HepG2 (cell line): ENCODE measurements around the gene FURIN. TPM values are rescaled to one million over a fixed set of nuclear protein-coding genes. Genes with fewer than 3 reads are reported as not detected.
A peak's percentile ranks its signal among the peaks of the same experiment; 100 is the strongest.

Experiments
- CCAR2 ChIP-seq: fragments of 200-400 bp; formaldehyde crosslinking; optimal IDR thresholded peaks from 2 replicates; pipeline ENCODE3; 2018; ENCODE audit warnings: low read depth, mild to moderate bottlenecking, low read length, moderate library complexity
- CEBPG ChIP-seq: IDR thresholded peaks from 2 replicates; pipeline ENCODE4 v1.6.1; 2016
- GLI4 ChIP-seq: sonication (generic); formaldehyde crosslinking; IDR thresholded peaks from 2 replicates; pipeline ENCODE4 v1.5.1; 2020; ENCODE audit warnings: missing genetic modification reagents, mild to moderate bottlenecking, moderate library complexity, borderline replicate concordance
- GTF2F1 ChIP-seq: fragments of 150-350 bp; IDR thresholded peaks from 2 replicates; pipeline ENCODE4 v1.6.1; 2014; ENCODE audit warnings: low read length
- MAZ ChIP-seq, 2 experiments: sonication (generic) in 1 of 2; formaldehyde crosslinking in 1 of 2; IDR thresholded peaks; 2 replicates each; pipeline versions ENCODE4 v1.5.0 to v1.6.1; 2012 to 2020; ENCODE audit warnings: low read depth in 2 of 2, mild to moderate bottlenecking in 2 of 2, borderline replicate concordance in 1 of 2, improper control_type of control experiment in 1 of 2, low read length in 1 of 2, missing genetic modification reagents in 1 of 2, moderate library complexity in 1 of 2
- MYNN ChIP-seq: sonication (generic); formaldehyde crosslinking; IDR thresholded peaks from 2 replicates; pipeline ENCODE4 v1.4.0; 2020; ENCODE audit warnings: mild to moderate bottlenecking, low read depth, missing genetic modification reagents
- NFE2 ChIP-seq: sonication (generic); formaldehyde crosslinking; IDR thresholded peaks from 2 replicates; pipeline ENCODE4 v1.4.0; 2020; ENCODE audit warnings: missing genetic modification reagents
- NR2C2 ChIP-seq: sonication (generic); formaldehyde crosslinking; IDR thresholded peaks from 2 replicates; pipeline ENCODE4 v1.4.0; 2020; ENCODE audit warnings: missing genetic modification reagents, mild to moderate bottlenecking, moderate library complexity, borderline replicate concordance
- TAF15 ChIP-seq: fragments of 200-400 bp; formaldehyde crosslinking; IDR thresholded peaks from one replicate; pipeline ENCODE4 v1.6.1; 2018; ENCODE audit warnings: mild to moderate bottlenecking, low read depth, low read length; ENCODE audit not compliant: poor library complexity, severe bottlenecking
- TEAD2 ChIP-seq: sonication (generic); formaldehyde crosslinking; IDR thresholded peaks from 2 replicates; pipeline ENCODE4 v1.9.0; 2021; ENCODE audit warnings: missing genetic modification reagents
- ZFP36 ChIP-seq: fragments of 150-350 bp; IDR thresholded peaks from 2 replicates; pipeline ENCODE4 v1.6.1; 2018; ENCODE audit warnings: borderline replicate concordance, low read length, low read depth; ENCODE audit not compliant: partially characterized antibody
- ZNF326 ChIP-seq: sonication (generic); formaldehyde crosslinking; IDR thresholded peaks from 2 replicates; pipeline ENCODE4 v1.4.0; 2020; ENCODE audit warnings: missing genetic modification reagents, borderline replicate concordance
- ZNF556 ChIP-seq: sonication (generic); formaldehyde crosslinking; IDR thresholded peaks from 2 replicates; pipeline ENCODE4 v1.4.0; 2020; ENCODE audit warnings: mild to moderate bottlenecking, missing genetic modification reagents, borderline replicate concordance
- ZNF614 ChIP-seq: IDR thresholded peaks from 2 replicates; pipeline ENCODE4 v1.6.1; 2018; ENCODE audit warnings: missing biosample characterization, missing genetic modification reagents, inconsistent platforms, borderline replicate concordance
- ZSCAN29 ChIP-seq: sonication (generic); formaldehyde crosslinking; conservative IDR thresholded peaks from 2 replicates; pipeline ENCODE4 v1.4.0; 2020; ENCODE audit warnings: mild to moderate bottlenecking, missing genetic modification reagents
- polyA plus RNA-seq, 8 experiments: library from polyadenylated mRNA; depleted of rRNA in 3 of 8; stranded (reverse) in 7 of 8; unstranded in 1 of 8; fragments of >200 nt; fragmentation: Illumina TruSeq in 4 of 8; extraction: Trizol in 4 of 8; gene quantifications; 2 replicates each; pipeline versions ENCODE4 v1.2.1 to v1.2.3, GENCODE V29; 2011 to 2016; ENCODE audit warnings: low read depth in 4 of 8, missing spikeins in 1 of 8, mixed read lengths in 1 of 8; ENCODE audit not compliant: insufficient read depth in 1 of 8
- total RNA-seq, 5 experiments: library from RNA; depleted of rRNA; stranded (reverse); fragments of >200 nt; fragmentation: Illumina TruSeq; extraction: Trizol; gene quantifications; 2 replicates each; pipeline ENCODE4 v1.2.3, GENCODE V29; 2016; ENCODE audit warnings: low read depth in 1 of 5
- TF ChIP-seq, protein P1 (sequence below): IDR thresholded peaks from 2 replicates; pipeline ENCODE4 v1.6.1; 2016; ENCODE audit warnings: control low read depth
- TF ChIP-seq, protein P2 (sequence below): sonication (generic); formaldehyde crosslinking; IDR thresholded peaks from 2 replicates; pipeline ENCODE4 v1.4.0; 2020; ENCODE audit warnings: low read depth, missing genetic modification reagents
- TF ChIP-seq, protein P3 (sequence below): sonication (generic); IDR thresholded peaks from 2 replicates; pipeline ENCODE4 v1.6.1; 2016; ENCODE audit warnings: low read depth, borderline replicate concordance
- TF ChIP-seq, protein P4 (sequence below): sonication (generic); formaldehyde crosslinking; IDR thresholded peaks from 2 replicates; pipeline ENCODE4 v1.4.0; 2020; ENCODE audit warnings: missing genetic modification reagents

The FURIN gene
- total and polyA plus RNA-seq, 2 of the 13 experiments (the other 11 are each of a cell fraction or from before 2014, with no cell fraction given) = 15.2 to 17.4 TPM

DNA sequence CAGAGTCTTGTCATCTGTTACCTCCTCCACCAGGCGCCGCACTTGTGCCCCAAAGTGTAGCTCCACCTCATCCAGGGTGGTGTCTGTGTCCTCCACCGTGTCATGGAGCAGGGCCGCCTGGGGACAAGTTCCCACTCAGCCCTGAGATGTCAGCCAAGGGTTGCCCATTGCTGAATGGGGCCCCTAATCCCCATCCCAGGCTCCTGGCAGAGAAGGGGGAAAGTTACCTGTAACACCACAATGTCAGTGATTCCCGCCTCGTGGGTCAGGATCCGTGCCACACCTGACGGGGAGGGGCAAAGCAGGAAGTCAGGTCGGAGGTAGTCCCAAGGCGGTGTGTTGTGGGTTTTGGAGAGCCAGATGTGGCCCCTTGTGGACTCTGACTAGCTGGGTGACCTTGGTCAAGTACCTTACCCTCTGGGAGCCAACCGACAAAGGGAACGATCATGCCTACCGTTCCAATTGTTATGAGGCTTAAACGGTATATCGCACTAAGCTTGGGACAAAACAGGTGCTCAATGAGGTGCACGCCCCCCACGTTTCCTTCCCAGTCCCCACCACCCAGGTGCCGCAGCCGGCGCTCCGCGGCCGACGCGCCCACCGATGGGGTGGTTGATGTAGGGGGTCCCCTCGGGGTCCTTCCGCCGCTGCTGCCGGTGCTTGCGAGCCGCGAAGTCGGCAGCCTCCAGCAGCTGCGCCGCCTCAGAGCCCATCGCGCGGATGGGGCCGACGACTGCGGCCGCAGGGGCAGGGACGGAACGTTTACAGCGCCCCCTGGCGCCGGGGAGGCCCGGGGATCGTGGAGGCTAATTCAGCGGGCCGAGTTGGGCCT is 63.7 kb downstream of the FURIN start, which contains the start of gene HDDC3 (continued):
- TF ChIP-seq, protein P1, sequence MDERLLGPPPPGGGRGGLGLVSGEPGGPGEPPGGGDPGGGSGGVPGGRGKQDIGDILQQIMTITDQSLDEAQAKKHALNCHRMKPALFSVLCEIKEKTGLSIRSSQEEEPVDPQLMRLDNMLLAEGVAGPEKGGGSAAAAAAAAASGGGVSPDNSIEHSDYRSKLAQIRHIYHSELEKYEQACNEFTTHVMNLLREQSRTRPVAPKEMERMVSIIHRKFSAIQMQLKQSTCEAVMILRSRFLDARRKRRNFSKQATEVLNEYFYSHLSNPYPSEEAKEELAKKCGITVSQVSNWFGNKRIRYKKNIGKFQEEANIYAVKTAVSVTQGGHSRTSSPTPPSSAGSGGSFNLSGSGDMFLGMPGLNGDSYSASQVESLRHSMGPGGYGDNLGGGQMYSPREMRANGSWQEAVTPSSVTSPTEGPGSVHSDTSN (CRISPR knock-in tag) = no peak
- TF ChIP-seq CCAR2 (no peak), MYNN (CRISPR knock-in tag) (no peak), ZNF556 (CRISPR knock-in tag) (peak; percentile 40), NR2C2 (CRISPR knock-in tag) (peak; percentile 45; the same call in 1 of the 2 replicates), NFE2 (CRISPR knock-in tag) (no peak), CEBPG (CRISPR knock-in tag) (0 out of 2 replicates have a peak, but pooled peaks have one; percentile 4), ZSCAN29 (no peak), MAZ (IDR thresholded peaks at IDR 0.05; ENCODE audit: borderline replicate concordance, low read depth, low read length) (no peak), MAZ (CRISPR knock-in tag; IDR thresholded peaks at IDR 0.05; ENCODE audit: low read depth) (peak; percentile 48; the same call in 1 of the 2 replicates), ZNF614 (peak; percentile 57; the same call in 1 of the 2 replicates), ZFP36 (no peak), TAF15 (no peak), GTF2F1 (no peak), ZNF326 (no peak), TEAD2 (CRISPR knock-in tag) (no peak), GLI4 (peak; percentile 79; the same call in 1 of the 2 replicates)
- TF ChIP-seq, protein P2, sequence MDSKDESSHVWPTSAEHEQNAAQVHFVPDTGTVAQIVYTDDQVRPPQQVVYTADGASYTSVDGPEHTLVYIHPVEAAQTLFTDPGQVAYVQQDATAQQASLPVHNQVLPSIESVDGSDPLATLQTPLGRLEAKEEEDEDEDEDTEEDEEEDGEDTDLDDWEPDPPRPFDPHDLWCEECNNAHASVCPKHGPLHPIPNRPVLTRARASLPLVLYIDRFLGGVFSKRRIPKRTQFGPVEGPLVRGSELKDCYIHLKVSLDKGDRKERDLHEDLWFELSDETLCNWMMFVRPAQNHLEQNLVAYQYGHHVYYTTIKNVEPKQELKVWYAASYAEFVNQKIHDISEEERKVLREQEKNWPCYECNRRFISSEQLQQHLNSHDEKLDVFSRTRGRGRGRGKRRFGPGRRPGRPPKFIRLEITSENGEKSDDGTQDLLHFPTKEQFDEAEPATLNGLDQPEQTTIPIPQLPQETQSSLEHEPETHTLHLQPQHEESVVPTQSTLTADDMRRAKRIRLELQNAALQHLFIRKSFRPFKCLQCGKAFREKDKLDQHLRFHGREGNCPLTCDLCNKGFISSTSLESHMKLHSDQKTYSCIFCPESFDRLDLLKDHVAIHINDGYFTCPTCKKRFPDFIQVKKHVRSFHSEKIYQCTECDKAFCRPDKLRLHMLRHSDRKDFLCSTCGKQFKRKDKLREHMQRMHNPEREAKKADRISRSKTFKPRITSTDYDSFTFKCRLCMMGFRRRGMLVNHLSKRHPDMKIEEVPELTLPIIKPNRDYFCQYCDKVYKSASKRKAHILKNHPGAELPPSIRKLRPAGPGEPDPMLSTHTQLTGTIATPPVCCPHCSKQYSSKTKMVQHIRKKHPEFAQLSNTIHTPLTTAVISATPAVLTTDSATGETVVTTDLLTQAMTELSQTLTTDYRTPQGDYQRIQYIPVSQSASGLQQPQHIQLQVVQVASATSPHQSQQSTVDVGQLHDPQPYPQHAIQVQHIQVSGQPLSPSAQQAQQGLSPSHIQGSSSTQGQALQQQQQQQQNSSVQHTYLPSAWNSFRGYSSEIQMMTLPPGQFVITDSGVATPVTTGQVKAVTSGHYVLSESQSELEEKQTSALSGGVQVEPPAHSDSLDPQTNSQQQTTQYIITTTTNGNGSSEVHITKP = 0 out of 2 replicates have a peak, but pooled peaks have one; percentile 31
- TF ChIP-seq, protein P3, sequence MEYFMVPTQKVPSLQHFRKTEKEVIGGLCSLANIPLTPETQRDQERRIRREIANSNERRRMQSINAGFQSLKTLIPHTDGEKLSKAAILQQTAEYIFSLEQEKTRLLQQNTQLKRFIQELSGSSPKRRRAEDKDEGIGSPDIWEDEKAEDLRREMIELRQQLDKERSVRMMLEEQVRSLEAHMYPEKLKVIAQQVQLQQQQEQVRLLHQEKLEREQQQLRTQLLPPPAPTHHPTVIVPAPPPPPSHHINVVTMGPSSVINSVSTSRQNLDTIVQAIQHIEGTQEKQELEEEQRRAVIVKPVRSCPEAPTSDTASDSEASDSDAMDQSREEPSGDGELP = peak; percentile 57; the same call in 1 of the 2 replicates
- TF ChIP-seq, protein P4, sequence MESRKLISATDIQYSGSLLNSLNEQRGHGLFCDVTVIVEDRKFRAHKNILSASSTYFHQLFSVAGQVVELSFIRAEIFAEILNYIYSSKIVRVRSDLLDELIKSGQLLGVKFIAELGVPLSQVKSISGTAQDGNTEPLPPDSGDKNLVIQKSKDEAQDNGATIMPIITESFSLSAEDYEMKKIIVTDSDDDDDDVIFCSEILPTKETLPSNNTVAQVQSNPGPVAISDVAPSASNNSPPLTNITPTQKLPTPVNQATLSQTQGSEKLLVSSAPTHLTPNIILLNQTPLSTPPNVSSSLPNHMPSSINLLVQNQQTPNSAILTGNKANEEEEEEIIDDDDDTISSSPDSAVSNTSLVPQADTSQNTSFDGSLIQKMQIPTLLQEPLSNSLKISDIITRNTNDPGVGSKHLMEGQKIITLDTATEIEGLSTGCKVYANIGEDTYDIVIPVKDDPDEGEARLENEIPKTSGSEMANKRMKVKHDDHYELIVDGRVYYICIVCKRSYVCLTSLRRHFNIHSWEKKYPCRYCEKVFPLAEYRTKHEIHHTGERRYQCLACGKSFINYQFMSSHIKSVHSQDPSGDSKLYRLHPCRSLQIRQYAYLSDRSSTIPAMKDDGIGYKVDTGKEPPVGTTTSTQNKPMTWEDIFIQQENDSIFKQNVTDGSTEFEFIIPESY (CRISPR knock-in tag) = peak; percentile 10; the same call in 1 of the 2 replicates
